Measurements from ENCODE around the gene CEP68. TPM values are rescaled to one million over a fixed set of nuclear protein-coding genes. Genes with fewer than 3 reads are reported as not detected.

The CEP68 gene
- polyA plus RNA-seq, 2 of the 4 experiments (the other 2 are of a cell fraction): 6.8 to 9.2 TPM

DNA sequence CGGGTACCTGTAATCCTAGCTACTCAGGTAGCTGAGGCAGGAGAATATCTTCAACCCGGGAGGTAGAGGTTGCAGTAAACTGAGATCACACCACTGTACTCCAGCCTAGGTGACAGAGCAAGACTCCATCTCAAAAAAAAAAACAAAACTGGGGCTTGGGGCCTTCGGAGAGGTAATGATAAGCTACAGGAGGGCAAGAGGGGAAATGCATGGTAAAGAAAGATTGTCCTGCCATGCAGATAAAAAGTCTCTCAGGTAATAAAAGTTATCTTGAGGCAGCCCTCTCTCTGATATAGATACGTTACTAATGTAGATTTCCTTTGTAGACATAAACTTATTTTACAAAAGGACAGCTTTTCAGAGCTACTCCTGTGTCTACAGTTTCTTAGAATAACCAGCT, 77.4 kb downstream of the CEP68 start:
- DNase-seq (ENCODE audit: low read depth in 1 of 2, low spot score in 1 of 2) (no peak), FAIRE-seq (no peak), ATAC-seq (no peak)
- CTCF ChIA-PET: interaction anchor here (0.8 to 4.6 kb wide), 8 partner anchors 11 to 132 kb away, joined by 3 to 29 read pairs (median 3); no protein-coding TSS in a partner anchor
- H3K9me3 ChIP-seq: no peaks in the 10 kb centered on the region
- H3K4me1 ChIP-seq: peaks cover 6% of the 10 kb centered on the region; the same call in 2 of the 3 replicates
- POLR2A ChIA-PET: no interaction called here
- 77% methylated on average over 4 of the region's 4 CpGs for WGBS (ENCODE audit: missing lambda C conversion rate)
- H3K4me2 ChIP-seq: no peak overlapping the region
- no peak overlapping the region for H3K27ac ChIP-seq
- TF ChIP-seq HOXA7 (CRISPR knock-in tag; IDR thresholded peaks at IDR 0.05): no peak
- TF ChIP-seq CBX2 (IDR thresholded peaks at IDR 0.05; ENCODE audit: borderline replicate concordance, low read depth): no peak
- no peak for TF ChIP-seq NPAS2 (CRISPR knock-in tag; IDR thresholded peaks at IDR 0.05; ENCODE audit: borderline replicate concordance)
- TF ChIP-seq MAFK (IDR thresholded peaks at IDR 0.05; ENCODE audit: partially characterized antibody): no peak
- no peak for TF ChIP-seq FOSL2 (IDR thresholded peaks at IDR 0.05)
- no peak for TF ChIP-seq FOSL2 (CRISPR knock-in tag; IDR thresholded peaks at IDR 0.05)
- TF ChIP-seq GATA3 (IDR thresholded peaks at IDR 0.05; ENCODE audit: borderline replicate concordance): no peak
- TF ChIP-seq RARB (CRISPR knock-in tag; IDR thresholded peaks at IDR 0.05): no peak
- no peak for TF ChIP-seq MYC (IDR thresholded peaks at IDR 0.05; ENCODE audit: borderline replicate concordance, low read length)
- TF ChIP-seq TP53 (CRISPR knock-in tag; IDR thresholded peaks at IDR 0.05): no peak
- no peak for TF ChIP-seq EHF (CRISPR knock-in tag; IDR thresholded peaks at IDR 0.05)
- no peak overlapping the region for H3K4me3 ChIP-seq

DNA sequence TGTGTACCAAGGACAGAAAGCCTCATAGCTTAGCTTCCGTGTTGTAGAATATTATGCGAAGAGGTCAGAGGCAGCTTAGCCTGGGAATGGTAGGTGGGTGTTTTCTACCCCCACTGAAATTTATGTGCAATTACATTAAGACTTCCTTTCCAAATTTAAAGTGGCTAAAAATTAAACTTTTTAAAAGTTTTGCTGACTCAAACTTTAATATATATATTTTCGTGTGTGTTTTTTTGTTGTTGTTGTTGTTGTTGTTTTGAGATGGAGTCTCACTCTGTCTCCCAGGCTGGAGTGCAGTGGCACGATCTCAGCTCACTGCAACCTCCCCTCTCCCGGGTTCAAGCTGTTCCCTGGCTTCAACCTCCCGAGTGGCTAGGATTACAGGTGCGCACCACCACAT, 77.9 kb downstream of the CEP68 start:
- H3K9me3 ChIP-seq: no peaks in the 10 kb centered on the region
- no peak overlapping the region for H3K27ac ChIP-seq
- DNase-seq (ENCODE audit: low read depth in 1 of 2, low spot score in 1 of 2) (no peak), ATAC-seq (no peak), FAIRE-seq (no peak)
- 90% methylated on average over 7 of the region's 7 CpGs for WGBS (ENCODE audit: missing lambda C conversion rate)
- no peak for TF ChIP-seq NFE2L2 (conservative IDR thresholded peaks at IDR 0.05; ENCODE audit: low read length)
- TF ChIP-seq E2F6 (IDR thresholded peaks at IDR 0.05; ENCODE audit: borderline replicate concordance, low read depth): no peak
- no peak for TF ChIP-seq KDM5A (IDR thresholded peaks at IDR 0.05)
- TF ChIP-seq CEBPB (IDR thresholded peaks at IDR 0.05): no peak
- TF ChIP-seq TP53 (CRISPR knock-in tag; IDR thresholded peaks at IDR 0.05): no peak
- no peak for TF ChIP-seq ESRRA (IDR thresholded peaks at IDR 0.05; ENCODE audit: borderline replicate concordance, low read length)
- H3K4me2 ChIP-seq: no peak overlapping the region
- ChIA-PET CTCF (interaction anchor here (0.7 to 4.6 kb wide), 9 partner anchors 10 to 75 kb away, joined by 3 to 29 read pairs (median 4); no protein-coding TSS in a partner anchor), POLR2A (no interaction called here)
- H3K4me3 ChIP-seq: no peak overlapping the region
- H3K4me1 ChIP-seq: peaks cover 5% of the 10 kb centered on the region; the same call in 2 of the 3 replicates

DNA sequence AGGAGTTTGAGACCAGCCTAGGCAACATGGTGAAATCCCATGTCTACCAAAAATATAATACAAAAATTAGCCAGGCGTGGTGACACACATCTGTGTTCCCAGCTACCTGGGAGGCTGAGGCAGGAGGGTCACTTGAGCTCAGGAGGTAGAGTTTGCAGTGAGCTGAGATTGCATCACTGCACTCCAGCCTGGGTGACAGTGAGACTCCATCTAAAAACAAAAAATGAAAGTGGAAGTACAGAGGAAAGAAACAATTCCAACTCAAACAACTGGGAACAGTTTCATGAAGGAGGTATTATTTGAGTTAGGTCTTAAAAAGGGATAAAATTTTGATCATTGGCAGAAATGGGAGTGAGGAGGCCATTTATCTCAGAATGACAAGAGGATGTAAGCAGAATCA, 80.0 kb downstream of the CEP68 start:
- no peak overlapping the region for H3K4me2 ChIP-seq
- DNase-seq (ENCODE audit: low read depth in 1 of 2, low spot score in 1 of 2) (no peak), FAIRE-seq (no peak), ATAC-seq (no peak)
- TF ChIP-seq SREBF2 (IDR thresholded peaks at IDR 0.05): no peak
- TF ChIP-seq, protein P1, sequence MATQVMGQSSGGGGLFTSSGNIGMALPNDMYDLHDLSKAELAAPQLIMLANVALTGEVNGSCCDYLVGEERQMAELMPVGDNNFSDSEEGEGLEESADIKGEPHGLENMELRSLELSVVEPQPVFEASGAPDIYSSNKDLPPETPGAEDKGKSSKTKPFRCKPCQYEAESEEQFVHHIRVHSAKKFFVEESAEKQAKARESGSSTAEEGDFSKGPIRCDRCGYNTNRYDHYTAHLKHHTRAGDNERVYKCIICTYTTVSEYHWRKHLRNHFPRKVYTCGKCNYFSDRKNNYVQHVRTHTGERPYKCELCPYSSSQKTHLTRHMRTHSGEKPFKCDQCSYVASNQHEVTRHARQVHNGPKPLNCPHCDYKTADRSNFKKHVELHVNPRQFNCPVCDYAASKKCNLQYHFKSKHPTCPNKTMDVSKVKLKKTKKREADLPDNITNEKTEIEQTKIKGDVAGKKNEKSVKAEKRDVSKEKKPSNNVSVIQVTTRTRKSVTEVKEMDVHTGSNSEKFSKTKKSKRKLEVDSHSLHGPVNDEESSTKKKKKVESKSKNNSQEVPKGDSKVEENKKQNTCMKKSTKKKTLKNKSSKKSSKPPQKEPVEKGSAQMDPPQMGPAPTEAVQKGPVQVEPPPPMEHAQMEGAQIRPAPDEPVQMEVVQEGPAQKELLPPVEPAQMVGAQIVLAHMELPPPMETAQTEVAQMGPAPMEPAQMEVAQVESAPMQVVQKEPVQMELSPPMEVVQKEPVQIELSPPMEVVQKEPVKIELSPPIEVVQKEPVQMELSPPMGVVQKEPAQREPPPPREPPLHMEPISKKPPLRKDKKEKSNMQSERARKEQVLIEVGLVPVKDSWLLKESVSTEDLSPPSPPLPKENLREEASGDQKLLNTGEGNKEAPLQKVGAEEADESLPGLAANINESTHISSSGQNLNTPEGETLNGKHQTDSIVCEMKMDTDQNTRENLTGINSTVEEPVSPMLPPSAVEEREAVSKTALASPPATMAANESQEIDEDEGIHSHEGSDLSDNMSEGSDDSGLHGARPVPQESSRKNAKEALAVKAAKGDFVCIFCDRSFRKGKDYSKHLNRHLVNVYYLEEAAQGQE (IDR thresholded peaks at IDR 0.05): no peak
- H3K4me1 ChIP-seq: peaks cover under 1% of the 10 kb centered on the region; the same call in 2 of the 3 replicates
- H3K4me3 ChIP-seq: no peak overlapping the region
- no peak overlapping the region for H3K27ac ChIP-seq
- 88% methylated on average over 1 of the region's 1 CpG for WGBS (ENCODE audit: missing lambda C conversion rate)
- CTCF ChIA-PET: interaction anchor here (1.0 kb wide), 1 partner anchor 33 kb away, joined by 3 read pairs; no protein-coding TSS in a partner anchor
- H3K9me3 ChIP-seq: no peaks in the 10 kb centered on the region
- POLR2A ChIA-PET: no interaction called here

Other genes with a start within 250 kb of the CEP68 start
- gene SLC1A4, start 67.0 kb upstream of the CEP68 start, polyA plus RNA-seq (2011; rRNA removed): 22.9 and 26.4 TPM in 2 replicates
- gene SLC1A4, start 67.0 kb upstream of the CEP68 start, polyA plus RNA-seq (2017; fragmentation: RNase III; extraction: RNeasy Plus Mini Kit Qiagen cat#74134 plus additional on column Dnase treatment): 9.1 to 10.4 TPM (median 9.5 TPM) in 3 replicates
- 351 and 417 TPM in 2 replicates for gene RAB1A, start 73.7 kb downstream of the CEP68 start, polyA plus RNA-seq (2011; rRNA removed)
- gene RAB1A, start 73.7 kb downstream of the CEP68 start, polyA plus RNA-seq (2017; fragmentation: RNase III; extraction: RNeasy Plus Mini Kit Qiagen cat#74134 plus additional on column Dnase treatment): 269 to 320 TPM (median 308 TPM) in 3 replicates
- gene ACTR2, start 171.4 kb downstream of the CEP68 start, polyA plus RNA-seq (2011; rRNA removed): 233 and 270 TPM in 2 replicates
- gene ACTR2, start 171.4 kb downstream of the CEP68 start, polyA plus RNA-seq (2017; fragmentation: RNase III; extraction: RNeasy Plus Mini Kit Qiagen cat#74134 plus additional on column Dnase treatment): 268 to 303 TPM (median 278 TPM) in 3 replicates

All from A549 (cell line).